Hair follicular keratinocyte (primary cell): Measurements from ENCODE around the gene NOL8. TPM values are rescaled to one million over a fixed set of nuclear protein-coding genes. Genes with fewer than 3 reads are reported as not detected.

Source experiments
- total RNA-seq: library from RNA; depleted of rRNA; stranded (reverse); fragments of >200 nt; gene quantifications from 2 replicates; pipeline ENCODE4 v1.2.3, GENCODE V29; 2015

Gene NOL8
- 20.6 and 22.7 TPM in 2 replicates for total RNA-seq

DNA sequence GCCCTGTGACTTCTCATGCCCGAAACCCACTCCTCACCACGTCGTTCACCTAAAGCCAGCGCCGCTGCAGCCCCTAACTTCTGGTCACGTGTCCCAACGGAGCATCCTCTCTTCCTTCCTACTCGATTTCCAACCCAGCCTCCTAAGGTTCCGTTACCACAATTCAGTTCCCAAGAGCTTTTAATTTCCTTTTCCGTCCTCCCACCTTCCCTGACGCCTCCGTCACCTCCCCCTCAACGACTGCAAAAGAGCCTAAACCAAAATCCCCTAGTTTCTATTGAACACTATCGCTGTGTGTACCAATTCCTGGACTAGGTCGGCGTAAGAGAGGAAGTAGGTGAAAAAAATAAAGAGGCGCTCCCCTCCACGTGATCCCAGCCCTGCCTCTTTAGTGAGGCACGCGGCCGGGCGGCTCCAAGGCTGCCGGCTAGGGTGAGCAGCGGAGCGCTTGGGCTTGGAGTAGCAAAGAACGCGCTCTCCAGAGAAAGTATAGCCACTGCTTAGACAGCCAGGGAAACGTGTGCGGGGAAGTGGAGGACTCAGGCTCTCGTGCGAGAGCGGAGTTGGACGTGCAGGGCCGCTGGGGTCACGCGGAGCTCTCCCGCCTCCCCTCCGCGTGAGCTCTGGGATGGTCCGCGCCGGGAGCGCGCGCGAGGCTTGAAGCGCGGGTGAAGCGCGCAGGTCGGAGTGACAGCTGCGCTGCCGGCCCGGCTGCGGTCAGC, at the start of gene NOL8, which contains the start of gene CENPP:
Gene NOL8 (minus strand): TSS at position 82 of the 722 bp plus-strand sequence. CDS start 1,189 bp downstream, outside the sequence.
Gene CENPP (plus strand): TSS at position 685 of the 722 bp plus-strand sequence.

DNA sequence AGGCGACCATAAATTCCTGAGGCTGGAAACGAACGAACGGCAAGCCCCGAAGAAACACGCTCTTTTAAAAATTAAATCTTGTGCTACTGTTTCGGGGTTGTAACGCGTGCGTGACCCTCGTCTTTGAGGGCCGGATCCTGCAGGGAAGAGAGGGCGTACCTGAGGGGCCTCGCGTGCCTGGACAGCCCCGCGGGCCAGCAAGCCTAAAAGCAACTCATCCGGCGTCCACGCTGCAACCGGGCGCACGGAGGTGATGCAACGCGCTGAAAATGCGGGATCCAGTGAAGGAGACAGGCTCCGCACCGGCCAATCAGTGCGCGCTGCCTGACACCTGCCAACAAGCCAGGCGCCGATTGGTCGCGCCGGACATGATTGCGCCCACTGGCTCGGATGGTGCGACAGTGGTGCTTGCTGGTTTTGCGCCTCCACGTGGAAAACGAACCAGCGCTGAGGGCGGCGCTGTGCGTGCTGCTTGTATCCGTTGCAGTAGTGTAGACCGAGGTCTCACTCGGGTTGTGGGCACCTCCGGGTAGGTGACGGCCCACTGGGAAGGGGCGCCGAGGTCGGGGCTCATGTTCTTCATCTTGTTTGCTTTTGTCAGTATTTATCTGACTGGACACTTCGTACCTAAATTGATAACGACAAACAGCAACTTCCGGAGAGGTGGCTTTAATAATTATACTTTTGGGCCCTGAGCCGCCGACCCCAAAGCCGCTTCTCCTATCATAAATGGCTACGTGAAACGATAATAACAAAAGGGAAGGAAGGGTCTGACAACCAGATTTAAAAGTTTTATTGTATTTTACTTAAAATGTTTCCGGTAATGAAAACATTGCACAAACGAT, 31.5 kb downstream of the NOL8 start, which contains the start of gene IARS1:
Gene IARS1 (minus strand): TSS at position 246 of the 845 bp plus-strand sequence. CDS start 4,278 bp downstream, outside the sequence.

Other genes starting within 250 kb of the NOL8 start
- 69.9 and 86.3 TPM in 2 replicates for gene SPTLC1, start 209.9 kb downstream of the NOL8 start, total RNA-seq
- gene IARS1, start 31.7 kb downstream of the NOL8 start, total RNA-seq = 162 and 224 TPM in 2 replicates
- gene CENPP, start 603 bp upstream of the NOL8 start, total RNA-seq = 3.9 and 8.6 TPM in 2 replicates
- not detected in 2 replicates for gene OGN, start 79.2 kb upstream of the NOL8 start, total RNA-seq
- gene OMD, start 99.1 kb upstream of the NOL8 start, total RNA-seq = not detected in 2 replicates
- 0.08 TPM in 1 of 2 replicates, not detected in the other for gene ASPN, start 157.2 kb upstream of the NOL8 start, total RNA-seq
- gene ECM2, start 210.6 kb upstream of the NOL8 start, total RNA-seq = 0.62 and 0.84 TPM in 2 replicates